GM18505 (cell line): Measurements from ENCODE around the gene XRCC4.
A peak's percentile ranks its signal among the peaks of the same experiment; 100 is the strongest.
"Not testable (repeated sequence)": the region's sequence is repeated elsewhere in the genome, so short reads cannot be mapped to it uniquely, and the experiment has no call there.

Experiments used
- ATAC-seq: cut with Tn5 transposase; IDR thresholded peaks from one replicate; pipeline ENCODE4 v1.9.1; 2021; ENCODE audit not compliant: unreplicated experiment
- POLR2A ChIP-seq: IDR thresholded peaks from 4 replicates; pipeline ENCODE4 v1.6.1; 2011; ENCODE audit warnings: borderline replicate concordance; ENCODE audit not compliant: insufficient read depth, insufficient read length; ENCODE audit errors: extremely low read depth

XRCC4 gene

GRCh38 chr5:83253720-83254119 lies 176.4 kb downstream of the XRCC4 start:
- no peak for TF ChIP-seq POLR2A
- no peak for ATAC-seq

DNA sequence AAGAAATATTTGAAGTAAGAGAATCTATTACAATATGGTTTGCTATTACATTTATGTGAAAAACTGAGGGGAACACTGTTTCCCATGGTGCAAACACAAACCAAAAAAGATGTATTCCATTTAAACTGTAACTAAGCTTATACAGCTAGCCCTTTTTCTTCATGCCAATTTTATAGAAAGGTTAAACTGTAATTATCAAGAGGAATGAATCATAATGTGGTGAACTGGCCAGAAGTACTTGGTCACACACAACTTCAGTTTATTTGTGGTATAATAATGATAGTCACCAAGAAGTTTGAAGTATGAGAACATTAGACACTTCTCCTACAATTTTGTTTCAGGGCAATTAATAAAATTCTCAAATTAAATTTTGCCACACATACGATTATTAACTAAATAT lies 177.9 kb downstream of the XRCC4 start:
- no peak for TF ChIP-seq POLR2A
- no peak for ATAC-seq

- ATAC-seq: no peak
- TF ChIP-seq POLR2A: no peak
These were observed 178.9 kb downstream of the XRCC4 start for GRCh38 chr5:83256091-83256780.

DNA sequence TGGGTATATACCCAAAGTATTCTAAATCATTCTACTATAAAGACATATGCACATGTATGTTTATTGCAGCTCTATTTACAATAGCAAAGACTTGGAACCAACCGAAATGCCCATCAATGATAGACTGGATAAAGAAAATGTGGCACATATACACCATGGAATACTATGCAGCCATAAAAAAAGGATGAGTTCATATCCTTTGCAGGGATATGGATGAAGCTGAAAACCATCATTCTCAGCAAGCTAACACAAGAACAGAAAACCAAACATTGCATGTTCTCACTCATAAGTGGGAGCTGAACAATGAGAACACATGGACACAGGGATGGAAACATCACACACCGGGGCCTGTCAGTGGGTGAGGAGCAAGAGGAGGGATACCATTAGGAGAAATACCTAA lies 180.3 kb downstream of the XRCC4 start:
- ATAC-seq: not testable (repeated sequence)

- TF ChIP-seq POLR2A: no peak
- ATAC-seq: no peak
These were observed 188.0 kb downstream of the XRCC4 start for GRCh38 chr5:83265318-83265717.

DNA sequence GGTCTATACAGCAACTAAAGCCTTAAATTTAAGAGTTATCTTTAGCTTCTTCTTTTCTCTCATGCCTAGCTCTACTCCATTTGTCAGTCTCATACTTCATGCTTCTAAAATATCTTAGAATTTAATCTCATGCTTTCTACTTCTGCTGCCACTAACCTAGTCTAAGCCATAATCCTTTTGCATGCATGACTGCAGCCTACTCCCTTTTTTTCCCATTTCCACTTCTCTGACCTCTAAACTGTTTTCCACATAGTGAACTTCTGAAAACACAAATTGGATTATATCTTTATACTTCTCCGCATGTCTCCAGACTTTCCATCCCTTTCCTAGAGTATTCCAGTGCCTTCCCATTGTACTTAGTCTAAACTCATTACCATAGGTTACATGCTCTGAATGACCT lies 193.0 kb downstream of the XRCC4 start:
- TF ChIP-seq POLR2A: no peak
- no peak for ATAC-seq

DNA sequence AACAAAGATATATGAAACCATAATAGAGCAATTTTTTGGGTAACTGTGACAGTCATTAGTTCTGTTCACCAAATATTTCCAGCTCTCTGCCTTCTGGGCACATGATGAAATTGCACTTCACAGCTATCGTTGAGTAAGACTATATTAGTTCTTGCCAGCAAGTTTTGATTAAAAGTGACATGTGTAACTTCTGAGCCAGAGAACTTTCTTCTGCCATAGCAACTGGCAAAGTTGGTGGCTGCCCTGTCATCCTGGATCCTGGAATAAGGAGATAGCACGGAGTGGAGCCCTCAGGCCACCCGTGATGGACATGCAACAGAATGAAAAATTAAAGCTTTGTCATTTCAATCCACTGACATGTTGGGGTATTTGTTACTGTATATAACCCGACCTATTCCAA lies 199.8 kb downstream of the XRCC4 start:
- ATAC-seq: no peak

GRCh38 chr5:83277953-83278352 lies 200.6 kb downstream of the XRCC4 start:
- ATAC-seq: no peak
- no peak for TF ChIP-seq POLR2A

More for the DNA sequence above, 199.8 kb downstream of the XRCC4 start:
- no peak for TF ChIP-seq POLR2A

GRCh38 chr5:83281176-83281575 lies 203.8 kb downstream of the XRCC4 start:
- ATAC-seq: no peak
- no peak for TF ChIP-seq POLR2A

- no peak for TF ChIP-seq POLR2A
- no peak for ATAC-seq
These were observed 204.3 kb downstream of the XRCC4 start for GRCh38 chr5:83281658-83282057.

GRCh38 chr5:83283761-83284160 lies 206.4 kb downstream of the XRCC4 start:
- TF ChIP-seq POLR2A: no peak
- ATAC-seq: no peak

GRCh38 chr5:83285661-83286398 lies 208.5 kb downstream of the XRCC4 start:
- ATAC-seq: no peak
- TF ChIP-seq POLR2A: no peak

- no peak for TF ChIP-seq POLR2A
- ATAC-seq: no peak
These were observed 216.9 kb downstream of the XRCC4 start for GRCh38 chr5:83294246-83294645.

- no peak for TF ChIP-seq POLR2A
- no peak for ATAC-seq
These were observed 222.0 kb downstream of the XRCC4 start for GRCh38 chr5:83299353-83299752.

- TF ChIP-seq POLR2A: peak; percentile 57
- peak; percentile 99 for ATAC-seq
These were observed 229.4 kb downstream of the XRCC4 start for GRCh38 chr5:83306572-83307241.

DNA sequence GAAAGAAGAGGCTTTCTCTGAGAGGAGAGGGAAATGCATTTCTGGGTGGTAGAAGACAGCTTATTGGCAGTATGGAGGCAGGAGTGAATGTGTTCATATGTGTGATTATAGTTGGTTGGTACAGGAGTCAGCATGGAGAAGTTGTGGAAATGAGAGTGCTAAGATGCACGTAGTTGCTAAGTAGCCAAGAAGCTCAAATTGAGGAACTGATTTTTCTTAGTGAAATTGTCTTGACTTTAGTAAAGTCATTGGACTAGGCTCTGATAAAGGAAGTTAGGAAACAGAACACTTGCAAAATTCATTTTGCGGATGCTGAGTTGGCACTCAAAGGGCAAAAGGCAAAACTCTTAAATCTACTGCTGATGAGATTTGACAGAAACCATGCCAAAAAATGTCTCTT lies 235.3 kb downstream of the XRCC4 start:
- ATAC-seq: no peak
- TF ChIP-seq POLR2A: no peak
